Ovary (tissue), 1 donor: Measurements from ENCODE around the gene RHBDF2.

Experiments
- EP300 ChIP-seq: sonication (generic); formaldehyde crosslinking; IDR thresholded peaks from one replicate; pipeline ENCODE4 v1.6.1; 2017; ENCODE audit warnings: antibody characterized with exemption
- POLR2A ChIP-seq: fragments of 450-650 bp; IDR thresholded peaks from one replicate; pipeline ENCODE4 v1.6.1; 2017; ENCODE audit warnings: antibody characterized with exemption, mild to moderate bottlenecking, moderate library complexity

DNA sequence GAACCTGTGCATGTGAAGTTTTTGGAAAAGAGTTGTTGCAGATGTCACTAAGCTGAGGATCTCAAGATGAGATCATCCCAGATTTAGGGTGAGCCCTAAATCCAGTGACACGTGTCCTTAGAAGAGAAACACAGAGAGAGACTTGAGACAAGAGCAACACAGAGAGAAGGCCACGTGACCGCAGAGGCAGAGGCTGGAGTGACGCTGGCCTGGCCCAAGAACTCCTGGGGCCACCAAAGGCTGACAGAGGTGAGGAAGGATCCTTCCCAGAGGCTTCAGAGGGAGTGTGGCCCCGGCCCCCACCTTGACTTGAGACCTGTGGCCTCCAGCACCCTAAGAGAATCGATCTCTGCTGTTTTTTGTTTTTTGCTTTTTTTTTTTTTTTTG is 12.1 kb upstream of the RHBDF2 start:
- no peak for TF ChIP-seq POLR2A
- no peak for TF ChIP-seq EP300
